Activated T-helper 1 cell treated with anti-CD3 and anti-CD28 coated beads, Interleukin-2, amount 50 U/mL, for 16 hours (primary cell): ENCODE results near the gene MYLK.
"Not testable (repeated sequence)": the region's sequence is repeated elsewhere in the genome, so short reads cannot be mapped to it uniquely, and the experiment has no call there.

ENCODE experiments used
- DNase-seq, 2 donors: peaks; one replicate each; pipeline ENCODE4 v3.0.0-alpha.2; 2020; ENCODE audit warnings: low read depth in 1 of 2, low spot score in 1 of 2

The MYLK gene

DNA sequence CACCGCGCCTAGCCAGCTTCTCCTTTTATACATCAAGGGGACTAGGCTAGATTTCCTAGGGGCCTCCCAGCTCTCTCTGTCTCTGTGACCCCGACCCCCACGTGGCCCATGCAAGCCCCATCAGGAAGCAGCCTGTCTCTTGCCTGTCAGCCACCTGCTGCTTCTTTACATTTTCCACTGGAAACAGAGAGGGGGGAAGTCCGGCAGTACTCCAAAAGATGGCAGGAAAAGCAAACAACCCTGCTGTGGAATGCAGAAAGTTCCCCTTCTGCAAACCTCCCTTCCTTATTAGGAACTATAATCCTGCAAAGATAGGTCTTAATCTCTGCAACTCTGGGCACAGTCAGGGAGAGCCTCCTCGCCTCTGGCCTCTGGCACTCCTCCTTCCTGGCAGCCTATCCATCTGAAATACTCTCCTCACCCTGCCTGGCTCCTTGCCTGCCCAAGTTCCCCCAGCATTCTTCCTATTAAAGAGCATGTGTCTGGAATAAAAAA, 251.9 kb downstream of the MYLK start:
- no peak for DNase-seq

- no peak for DNase-seq
Observed at GRCh38 chr3:123629747-123630047, 254.4 kb downstream of the MYLK start.

- no peak for DNase-seq
Observed at GRCh38 chr3:123628996-123629746, 255.0 kb downstream of the MYLK start.

DNA sequence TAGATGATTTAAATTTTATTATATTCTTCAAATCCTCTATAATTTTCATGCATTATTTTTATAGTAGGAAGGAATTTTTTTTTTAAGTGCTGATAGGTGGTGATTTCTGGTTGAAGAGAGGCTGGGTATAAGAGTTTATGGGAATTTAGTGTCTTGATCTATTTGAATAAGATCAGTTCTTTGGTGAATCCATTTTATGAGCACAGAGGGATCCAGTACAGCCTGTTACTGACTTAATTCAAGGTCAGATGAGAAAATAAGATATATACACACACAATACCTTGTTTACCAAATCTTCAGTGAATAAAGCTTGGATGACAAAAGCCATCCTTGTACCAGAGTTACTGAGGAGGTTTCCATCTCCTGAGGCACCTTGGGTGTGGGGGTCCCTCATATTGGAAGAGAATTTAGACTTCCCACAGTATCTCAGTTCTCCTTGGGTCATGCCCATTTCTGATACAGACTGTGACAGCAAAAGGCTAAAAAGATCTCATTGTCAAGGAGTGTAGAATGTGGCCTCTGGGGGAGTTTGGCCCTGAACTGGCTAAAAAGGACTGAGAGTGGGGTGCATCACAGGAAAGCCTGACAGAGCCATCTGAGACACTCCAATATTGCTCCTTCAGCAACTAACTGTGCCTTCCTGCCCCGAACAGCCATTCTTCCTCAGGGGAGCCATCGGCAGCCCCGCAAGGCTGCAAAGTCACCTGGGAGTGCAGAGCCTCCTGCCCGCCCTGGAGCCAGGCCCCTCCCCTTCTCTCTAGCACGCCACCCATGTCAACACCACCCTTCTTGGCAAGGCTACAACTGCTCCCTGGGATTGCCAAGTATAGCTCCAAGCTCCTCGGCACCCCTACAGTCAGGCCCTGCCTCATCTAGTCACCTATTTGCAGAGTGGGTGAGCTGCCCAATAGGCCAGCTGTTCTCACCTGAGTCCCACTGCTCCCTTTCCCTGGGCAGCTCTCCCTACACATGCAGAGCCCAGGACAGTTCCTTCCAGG, 256.2 kb downstream of the MYLK start:
- no peak for DNase-seq

- no peak for DNase-seq
Observed at GRCh38 chr3:123626881-123627280, 257.3 kb downstream of the MYLK start.

- DNase-seq: no peak
Observed at GRCh38 chr3:123624302-123624701, 259.8 kb downstream of the MYLK start.

- DNase-seq: no peak
Observed at GRCh38 chr3:123623346-123623880, 260.7 kb downstream of the MYLK start.

GRCh38 chr3:123622766-123623165, 261.4 kb downstream of the MYLK start:
- DNase-seq: no peak

DNA sequence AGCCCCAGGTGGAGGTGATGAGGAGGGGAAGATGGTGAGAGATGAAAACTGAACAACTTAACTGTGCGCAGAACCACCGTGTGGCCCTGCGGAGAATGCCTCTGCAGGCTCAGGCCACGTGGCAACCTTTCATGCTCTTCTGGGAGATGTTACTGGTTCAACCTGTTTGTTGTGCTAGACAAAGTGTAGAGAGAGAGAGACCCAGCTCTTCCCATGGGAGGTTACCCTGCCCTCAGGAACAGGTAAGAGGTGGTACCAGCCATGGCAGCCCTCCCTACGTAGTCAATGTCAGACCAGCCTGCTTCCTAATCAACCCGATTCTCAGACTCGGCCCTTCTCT, 262.3 kb downstream of the MYLK start:
- no peak for DNase-seq

GRCh38 chr3:123621186-123621849, 262.8 kb downstream of the MYLK start:
- DNase-seq: no peak

DNA sequence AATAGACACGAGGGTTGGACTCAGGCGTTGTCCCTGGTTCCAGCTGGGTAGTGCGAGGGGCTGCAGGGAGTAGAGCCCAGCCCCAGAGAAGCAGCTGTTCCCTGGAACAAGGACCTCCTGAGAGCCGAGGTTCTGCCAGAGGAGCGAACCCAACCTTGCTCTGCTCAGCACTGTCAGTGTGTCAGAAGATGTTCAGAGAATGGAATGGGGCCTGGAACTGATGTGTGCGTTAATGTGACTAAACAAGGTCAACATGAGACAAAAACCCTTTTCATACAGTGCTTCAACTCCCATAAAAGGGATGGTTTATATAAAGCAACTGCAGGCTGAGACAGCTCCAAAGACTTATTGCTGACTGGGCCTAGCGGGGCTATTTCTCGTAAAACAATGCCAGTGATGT, 263.8 kb downstream of the MYLK start:
- no peak for DNase-seq

DNA sequence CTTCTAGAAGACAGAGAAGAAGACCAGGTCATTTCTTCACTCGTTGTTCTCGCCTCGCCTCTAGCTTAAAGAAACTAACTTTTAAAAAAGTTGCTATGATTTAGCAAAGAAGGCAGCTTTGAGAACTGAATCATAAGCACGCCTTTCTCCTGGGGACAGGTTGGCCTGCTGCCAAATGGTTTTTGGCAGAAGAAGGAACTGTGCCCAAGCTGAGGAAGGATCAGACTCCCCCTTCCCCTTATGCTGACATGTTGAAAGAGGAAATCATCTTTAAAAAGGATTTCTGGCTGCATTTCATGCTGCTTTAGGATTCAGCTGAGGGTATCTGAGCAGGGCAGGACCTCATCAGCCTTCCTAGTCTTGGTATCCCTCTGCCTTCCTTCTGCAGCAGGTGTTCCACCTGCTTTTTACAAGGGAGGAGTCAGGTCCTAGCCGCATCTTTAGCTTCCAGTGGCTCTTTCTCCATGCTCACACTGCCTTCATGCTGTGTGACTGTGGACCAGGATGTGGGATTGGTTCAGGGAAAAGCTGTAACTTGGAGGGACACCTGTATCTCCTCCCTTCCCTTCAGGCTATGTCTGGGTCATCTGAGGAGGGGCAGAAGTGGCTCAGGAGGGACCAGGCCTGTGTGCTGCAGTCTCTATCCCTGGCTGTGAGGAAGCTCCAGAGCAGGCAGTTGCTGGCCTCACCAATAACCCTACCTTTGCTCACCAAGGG, 265.2 kb downstream of the MYLK start:
- DNase-seq: no peak

DNA sequence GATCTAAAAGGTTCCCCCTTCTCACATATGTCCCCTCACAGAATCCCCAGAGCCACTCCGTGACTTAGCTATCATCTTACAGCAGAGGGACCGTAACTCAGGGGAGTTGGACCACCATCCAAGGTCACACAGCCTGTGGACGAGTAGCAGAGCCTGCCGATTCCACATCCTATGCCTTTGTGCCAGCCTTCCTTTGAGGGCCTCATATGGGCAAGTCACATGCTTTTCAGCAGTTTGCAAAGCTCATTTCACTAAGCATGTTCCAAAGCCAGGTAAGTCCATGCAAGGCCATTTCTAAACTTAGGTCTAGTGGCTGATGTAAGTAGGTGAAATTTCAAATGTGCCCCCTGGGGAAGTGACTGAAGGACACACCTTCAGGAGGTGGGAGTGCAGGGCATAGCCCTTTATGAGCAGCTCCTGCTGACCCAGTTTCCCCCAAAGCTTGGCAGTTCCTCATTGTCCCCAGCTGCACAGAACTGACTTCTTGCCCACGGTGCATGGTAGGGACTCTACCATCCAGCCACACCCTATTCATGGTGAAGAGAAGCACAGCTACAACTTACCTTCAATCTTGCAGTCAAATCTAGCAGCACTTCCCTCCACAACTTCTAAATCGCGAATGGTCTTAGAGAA, 265.9 kb downstream of the MYLK start:
- DNase-seq: no peak

DNA sequence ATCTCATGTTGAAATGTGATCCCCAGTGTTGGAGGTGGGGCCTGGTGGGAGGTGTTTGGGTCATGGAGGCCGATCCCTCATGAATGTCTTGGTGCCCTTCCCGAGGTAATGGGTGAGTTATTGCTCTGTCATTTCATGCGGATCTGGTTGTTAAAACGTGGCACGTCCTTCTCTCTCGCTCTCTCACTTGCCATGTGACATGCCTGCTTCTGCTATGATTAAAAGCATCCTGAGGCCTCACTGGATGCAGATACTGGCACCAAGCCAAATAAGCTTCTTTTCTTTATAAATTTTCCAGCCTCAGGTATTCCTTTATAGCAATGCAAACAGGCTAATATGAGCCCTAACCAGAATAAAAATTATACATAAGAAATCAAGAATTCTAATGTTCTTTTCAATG, 267.5 kb downstream of the MYLK start:
- no peak for DNase-seq

DNA sequence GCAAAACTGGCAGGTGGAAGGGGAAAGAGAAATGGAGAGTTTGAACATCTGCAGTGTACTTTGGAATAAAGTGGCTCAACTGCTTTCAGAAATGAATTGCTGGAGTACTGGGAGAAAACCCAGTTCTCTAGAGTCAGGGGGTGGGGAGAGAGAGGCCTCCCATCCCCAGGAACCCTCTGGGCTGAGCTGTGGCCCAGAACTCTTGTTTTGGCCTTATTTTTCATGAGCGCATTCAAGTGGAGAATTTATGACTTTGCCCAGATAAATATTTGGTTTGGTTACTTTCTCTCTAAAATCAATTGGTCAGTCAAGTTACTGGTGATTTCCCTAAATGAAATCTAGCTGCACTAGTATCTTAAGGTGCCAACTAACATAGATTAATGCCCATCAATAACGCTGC, 270.6 kb downstream of the MYLK start:
- no peak for DNase-seq

GRCh38 chr3:123611674-123612073, 272.5 kb downstream of the MYLK start:
- not testable (repeated sequence) for DNase-seq

GRCh38 chr3:123611082-123611481, 273.1 kb downstream of the MYLK start:
- DNase-seq: no peak

- no peak for DNase-seq
Observed at GRCh38 chr3:123610331-123610730, 273.8 kb downstream of the MYLK start.

DNA sequence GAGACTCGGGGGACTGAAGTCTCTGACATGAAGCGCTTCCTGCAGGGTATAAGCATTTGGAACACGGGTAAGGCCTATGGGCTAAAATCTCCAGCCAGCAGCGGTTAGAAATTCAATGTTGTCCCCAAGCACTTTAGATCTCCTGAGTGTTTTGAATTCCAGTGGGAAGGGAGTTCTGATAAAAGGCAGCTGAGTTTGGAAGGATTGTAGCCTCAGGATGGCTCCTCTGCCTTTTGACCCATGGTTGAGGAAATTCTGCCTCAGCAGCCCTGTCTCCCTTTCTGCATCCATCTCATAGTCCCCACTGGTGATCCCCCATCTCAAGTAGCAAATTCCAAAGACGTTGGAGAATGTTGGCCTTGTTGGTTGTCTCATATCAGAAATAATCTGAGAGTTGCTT, 275.1 kb downstream of the MYLK start:
- no peak for DNase-seq

GRCh38 chr3:123608263-123608937, 275.7 kb downstream of the MYLK start:
- DNase-seq: no peak
